Measurements from ENCODE around the gene COL28A1. TPM values are rescaled to one million over a fixed set of nuclear protein-coding genes. Genes with fewer than 3 reads are reported as not detected.
A peak's percentile ranks its signal among the peaks of the same experiment; 100 is the strongest.
"Not testable (repeated sequence)": the region's sequence is repeated elsewhere in the genome, so short reads cannot be mapped to it uniquely, and the experiment has no call there.

Gene COL28A1
- total RNA-seq, 1 donor from 2014 or later = 8.1 TPM

- not testable (repeated sequence) for DNase-seq
These were observed 70.5 kb downstream of the COL28A1 start for GRCh38 chr7:7464991-7465765.

GRCh38 chr7:7454000-7454399 is 81.7 kb downstream of the COL28A1 start:
- no peak for DNase-seq

DNA sequence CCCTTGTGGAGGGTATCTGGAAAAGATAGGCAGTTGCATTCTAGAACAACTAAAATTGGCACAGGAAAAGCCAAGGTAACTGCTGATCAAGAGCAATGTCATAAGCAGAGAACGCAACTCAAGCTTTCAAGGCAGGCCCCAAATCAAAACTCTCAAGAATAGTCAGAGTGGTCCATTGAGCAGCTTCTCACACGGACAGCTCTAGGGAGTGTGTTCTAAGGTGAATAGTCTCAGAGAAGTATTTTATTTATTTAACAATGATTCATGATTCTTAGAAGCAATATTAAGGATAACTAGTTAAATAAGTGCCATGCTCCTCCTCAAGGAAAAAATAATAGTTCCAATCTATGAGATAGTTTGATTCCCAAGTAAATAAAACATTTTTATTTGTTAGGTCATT is 83.0 kb downstream of the COL28A1 start:
- DNase-seq = no peak

DNA sequence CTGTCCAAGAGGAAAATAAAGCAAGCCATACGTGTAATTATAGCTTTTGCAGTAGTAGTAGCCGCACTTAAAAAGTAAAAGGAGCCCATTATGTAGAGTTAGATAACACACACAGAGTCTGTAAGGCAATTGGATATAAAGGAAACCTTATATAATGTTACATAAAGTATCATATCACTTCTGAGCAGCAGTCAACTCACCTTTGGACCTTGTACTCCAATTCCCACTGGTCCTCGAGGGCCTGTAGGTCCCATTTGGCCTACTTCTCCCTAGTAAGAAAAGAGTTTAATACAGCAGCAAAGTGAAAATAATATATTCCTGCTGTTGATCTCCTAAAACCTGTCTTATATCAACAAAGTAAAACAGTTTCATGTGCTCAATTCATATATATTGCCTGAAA is 83.6 kb downstream of the COL28A1 start:
- no peak for DNase-seq

GRCh38 chr7:7449055-7449454 is 86.6 kb downstream of the COL28A1 start:
- DNase-seq = no peak

DNA sequence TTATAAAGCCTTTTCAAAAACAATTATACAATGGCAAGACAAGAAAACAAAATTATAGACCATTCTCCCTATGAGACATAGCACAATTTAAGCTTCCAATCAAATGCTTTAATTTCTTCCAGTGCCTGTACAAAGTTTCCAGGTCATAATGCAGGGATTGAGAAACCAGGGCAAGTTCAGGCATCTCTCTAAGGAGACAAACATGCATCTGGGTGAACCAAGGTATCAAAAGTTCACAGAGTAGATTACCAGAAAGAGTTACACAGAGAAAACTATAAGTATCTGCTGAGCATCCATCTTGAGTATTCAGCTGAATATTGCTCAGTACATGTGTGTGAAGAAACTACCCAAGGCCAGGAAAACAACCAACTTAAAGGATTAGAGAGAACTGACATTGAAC is 89.1 kb downstream of the COL28A1 start:
- no peak for DNase-seq

DNA sequence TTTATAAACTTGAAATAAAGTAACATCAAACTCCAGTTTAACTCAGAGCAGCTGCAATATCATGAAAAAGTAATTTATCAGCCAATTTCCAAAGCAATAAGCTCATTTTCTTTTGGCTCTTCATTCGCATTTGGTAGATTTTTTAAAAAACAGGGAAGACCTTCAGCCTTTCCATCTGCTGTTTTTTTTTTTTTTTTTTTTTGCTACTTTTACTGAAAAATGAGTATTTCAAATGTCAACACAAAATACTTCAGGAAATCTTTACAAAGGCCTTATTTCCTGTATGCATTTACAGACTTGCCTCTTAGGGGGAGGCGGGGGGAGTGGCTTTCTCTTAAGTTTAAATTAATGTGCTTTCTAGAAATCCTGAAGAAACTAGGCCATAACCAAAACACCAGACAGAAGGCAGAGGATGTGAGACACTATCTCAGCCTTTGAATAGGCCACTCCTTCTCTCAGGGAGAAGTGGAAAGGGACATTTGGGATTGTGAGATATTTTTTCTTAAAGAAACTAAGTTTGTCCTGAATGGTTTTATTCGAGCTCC is 91.8 kb downstream of the COL28A1 start:
- DNase-seq = peak; percentile 36

- DNase-seq = no peak
These were observed 96.1 kb downstream of the COL28A1 start for GRCh38 chr7:7439564-7439963.

GRCh38 chr7:7438851-7439250 is 96.8 kb downstream of the COL28A1 start:
- DNase-seq = peak; percentile 11

GRCh38 chr7:7435978-7436377 is 99.7 kb downstream of the COL28A1 start:
- DNase-seq = no peak

DNA sequence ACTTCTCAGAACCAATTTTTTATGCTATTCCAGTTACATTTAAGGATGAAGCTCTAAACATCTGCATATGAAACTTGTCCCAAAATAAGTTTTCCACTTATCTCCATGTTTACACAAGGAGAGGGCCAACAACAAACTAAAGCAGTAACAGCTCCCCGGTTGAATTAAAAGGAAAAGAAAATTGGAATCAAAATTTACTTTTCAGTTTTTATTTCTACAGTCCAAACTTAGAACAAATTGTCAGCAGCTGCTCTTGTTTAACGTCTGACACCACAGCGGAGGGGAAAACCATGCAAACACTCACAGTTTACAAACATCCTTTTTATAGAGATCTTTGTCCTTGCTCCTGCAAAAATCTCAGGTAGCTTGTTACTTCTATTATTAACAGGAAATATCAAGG is 101.3 kb downstream of the COL28A1 start:
- peak; percentile 36 for DNase-seq

DNA sequence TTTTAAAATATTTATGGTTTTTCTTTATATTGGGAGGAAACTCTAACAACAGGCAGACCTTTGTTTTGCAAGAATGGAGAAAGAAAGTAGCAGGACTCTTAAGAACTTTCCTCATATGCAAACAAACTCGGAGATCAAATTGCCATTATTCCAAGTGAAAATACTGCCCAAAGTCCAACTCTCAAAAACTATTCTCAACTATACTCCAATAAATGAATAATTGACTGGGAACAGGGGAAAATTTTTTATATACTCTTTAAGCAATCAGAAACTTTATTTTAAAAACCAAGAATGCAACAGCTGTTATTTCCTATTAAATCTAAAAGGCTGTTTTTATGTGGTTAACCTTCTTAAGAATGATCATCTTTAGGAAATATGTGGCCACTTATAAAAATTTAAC is 101.9 kb downstream of the COL28A1 start:
- DNase-seq = no peak

DNA sequence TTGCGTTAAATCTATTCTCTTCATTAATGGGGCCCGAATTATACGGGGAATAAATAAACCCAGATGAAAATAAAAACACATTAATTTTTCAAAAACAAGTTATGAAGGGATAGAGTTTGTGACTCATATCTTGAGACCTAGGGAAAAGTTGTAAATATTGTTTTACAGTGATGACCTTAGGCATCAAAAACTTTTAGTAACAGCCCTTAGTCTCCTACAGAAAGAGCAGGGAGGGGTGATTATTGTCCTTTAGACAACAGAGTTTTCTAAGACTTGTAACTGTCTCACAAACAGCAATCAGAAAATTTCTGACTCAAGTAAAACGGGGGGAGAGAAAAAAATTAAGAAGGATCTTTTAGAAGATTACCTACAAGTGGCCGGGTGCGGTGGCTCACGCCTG is 102.7 kb downstream of the COL28A1 start:
- DNase-seq = no peak

GRCh38 chr7:7428806-7429205 is 106.9 kb downstream of the COL28A1 start:
- DNase-seq = peak; percentile 69

- DNase-seq = peak; percentile 42
These were observed 108.3 kb downstream of the COL28A1 start for GRCh38 chr7:7427363-7427762.

DNA sequence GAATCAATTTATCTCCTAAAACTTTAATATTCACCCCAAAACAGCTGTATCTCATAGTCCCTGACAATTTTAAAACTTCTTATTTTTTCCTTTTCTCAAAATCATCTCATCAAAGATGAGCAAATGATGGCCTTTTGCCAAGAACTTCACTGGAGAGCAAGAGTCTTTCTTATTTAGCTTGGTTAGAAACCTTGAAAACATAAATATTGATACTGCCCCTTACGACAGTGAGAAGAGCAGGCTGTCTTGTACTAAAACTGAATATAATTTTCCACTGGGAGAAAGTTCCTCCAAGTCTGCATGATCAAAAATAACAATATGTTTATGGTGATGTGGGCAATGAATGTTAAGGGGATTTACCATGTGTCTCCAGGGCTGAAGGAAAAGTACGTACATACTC is 109.0 kb downstream of the COL28A1 start:
- no peak for DNase-seq

DNA sequence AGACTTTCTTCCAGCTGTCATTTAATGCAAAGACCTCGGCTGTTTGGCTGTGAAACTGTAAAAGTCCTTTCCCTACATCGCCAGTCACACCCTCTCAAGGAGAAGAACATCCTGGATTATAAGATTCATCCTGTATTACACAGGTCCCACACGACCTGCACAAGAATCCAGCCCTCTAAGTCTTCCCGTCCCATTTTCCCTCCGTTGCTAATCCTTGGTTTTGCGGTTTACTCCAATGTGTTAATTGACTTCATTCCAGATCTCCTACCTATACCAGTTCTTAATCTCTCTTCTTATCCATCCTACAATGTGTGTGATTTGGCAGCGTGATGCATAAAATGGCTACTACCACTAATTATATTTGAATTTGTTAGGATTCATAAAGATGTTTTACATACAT is 110.4 kb downstream of the COL28A1 start:
- DNase-seq = no peak

DNA sequence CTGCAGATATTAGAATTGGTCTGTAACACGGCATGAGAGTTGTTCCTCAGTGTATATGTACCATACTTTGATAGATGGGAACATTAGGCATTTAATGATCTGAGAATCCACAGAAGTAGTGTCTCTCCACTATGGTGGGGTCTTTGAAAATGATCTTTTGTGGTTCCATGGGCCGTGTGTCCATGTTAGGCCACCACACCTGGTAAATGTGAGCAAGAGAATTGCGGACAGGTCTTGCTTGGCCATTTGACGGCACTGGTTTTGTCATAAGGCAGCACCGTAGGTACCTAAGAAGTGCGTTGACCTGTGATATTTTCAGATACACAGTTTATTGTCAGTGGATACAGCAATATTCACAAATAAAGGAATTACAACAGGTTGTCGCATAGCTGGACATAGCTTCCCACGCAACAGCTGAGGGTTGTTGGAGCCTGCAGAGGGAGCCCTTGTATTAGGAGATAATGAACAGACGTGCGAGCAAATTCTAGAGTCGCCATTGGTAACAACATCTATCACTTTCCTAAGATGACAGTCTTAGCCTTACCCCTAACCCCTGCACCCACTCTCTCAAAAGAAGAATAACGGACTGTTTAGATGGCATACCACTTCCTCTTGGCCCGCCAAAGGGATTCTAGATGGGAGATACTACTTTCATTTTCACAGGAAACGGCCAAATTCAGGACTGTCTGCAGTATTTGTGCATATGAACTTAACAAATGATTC is 111.4 kb downstream of the COL28A1 start:
- DNase-seq = peak; percentile 84

DNA sequence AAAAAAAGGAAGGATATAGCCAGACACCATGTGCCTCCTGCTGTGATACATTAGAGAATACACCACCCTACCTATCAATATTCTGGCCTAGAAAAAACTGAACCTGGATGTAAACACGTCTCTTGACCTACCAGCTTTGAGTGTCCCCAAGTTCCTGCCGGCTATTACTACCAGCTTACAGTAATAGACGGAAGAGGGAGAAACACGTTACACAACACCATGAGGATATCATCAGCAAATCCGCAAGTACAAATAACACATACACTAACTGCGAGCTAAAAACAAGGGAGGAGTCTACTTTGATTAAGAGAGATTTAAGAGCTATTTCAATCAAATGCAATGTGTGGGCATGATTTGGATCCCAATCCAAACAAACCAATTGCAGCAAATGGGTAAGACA is 113.0 kb downstream of the COL28A1 start:
- no peak for DNase-seq

DNA sequence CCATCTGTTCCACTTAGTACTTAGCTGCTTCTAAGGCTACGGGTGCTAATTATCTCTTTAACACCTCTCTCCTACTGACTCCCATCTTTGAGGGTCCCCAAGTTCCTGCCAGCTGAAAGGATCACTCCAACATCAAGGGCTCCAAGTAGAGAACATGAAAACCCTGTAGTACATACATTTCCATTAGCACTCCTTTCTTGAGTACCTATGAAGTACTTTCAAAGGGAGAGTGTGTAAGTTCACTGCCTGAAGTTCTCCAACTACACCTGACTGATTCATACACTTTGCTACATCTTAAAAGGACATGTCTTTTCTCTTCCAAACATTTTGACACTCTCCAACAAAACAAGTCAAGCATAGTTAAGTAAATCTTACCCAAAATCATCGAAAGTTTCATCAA is 113.8 kb downstream of the COL28A1 start:
- DNase-seq = no peak

- DNase-seq = no peak
These were observed 116.7 kb downstream of the COL28A1 start for GRCh38 chr7:7418997-7419396.

DNA sequence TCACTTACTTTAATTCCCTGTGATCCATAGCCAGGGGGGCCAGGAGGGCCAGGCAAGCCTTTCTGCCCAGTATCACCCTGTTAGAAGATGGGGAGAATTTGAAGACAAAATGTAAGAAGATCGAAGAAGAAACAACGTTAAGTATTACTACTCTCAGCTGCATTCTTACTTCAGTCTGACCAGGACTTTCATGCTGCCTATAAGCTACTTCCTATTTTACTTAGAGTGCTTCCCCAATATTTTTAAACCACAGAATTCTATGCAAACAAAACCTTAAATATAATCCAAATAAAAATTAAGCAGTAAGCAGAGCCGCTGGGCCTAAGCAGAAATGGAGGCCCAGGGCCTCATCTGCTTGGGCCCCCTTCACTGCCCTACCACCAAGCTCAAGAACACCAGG is 117.8 kb downstream of the COL28A1 start:
- DNase-seq = no peak

GRCh38 chr7:7417414-7417813 is 118.3 kb downstream of the COL28A1 start:
- DNase-seq = no peak

Measured in tongue (tissue), 2 donors.